GM18499 (cell line): ENCODE results near the gene FMN2.
"Not testable (repeated sequence)": the region's sequence is repeated elsewhere in the genome, so short reads cannot be mapped to it uniquely, and the experiment has no call there.

Source experiments
- ATAC-seq: cut with Tn5 transposase; IDR thresholded peaks from one replicate; pipeline ENCODE4 v1.9.1; 2021; ENCODE audit warnings: moderate number of reproducible peaks; ENCODE audit not compliant: insufficient read depth, unreplicated experiment

Gene FMN2

DNA sequence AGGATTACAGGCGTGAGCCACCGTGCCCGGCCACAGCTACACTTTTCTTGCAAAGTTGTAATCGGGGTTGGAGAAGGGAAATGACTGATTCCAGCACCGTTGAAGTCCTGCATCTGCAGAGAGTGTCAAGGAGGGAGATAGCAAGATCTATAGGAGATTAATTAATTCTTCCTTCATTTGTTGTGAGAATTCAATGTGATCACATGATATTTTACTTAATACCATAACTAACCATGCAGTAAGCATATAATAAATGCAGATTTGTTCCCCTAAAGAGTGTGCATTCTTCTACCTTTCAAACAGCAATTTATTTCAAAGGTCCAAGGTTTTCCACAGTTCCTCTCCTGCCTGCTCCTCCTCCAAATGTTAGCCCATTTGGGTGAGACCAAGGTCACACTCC, 315.7 kb downstream of the FMN2 start:
- no peak for ATAC-seq

DNA sequence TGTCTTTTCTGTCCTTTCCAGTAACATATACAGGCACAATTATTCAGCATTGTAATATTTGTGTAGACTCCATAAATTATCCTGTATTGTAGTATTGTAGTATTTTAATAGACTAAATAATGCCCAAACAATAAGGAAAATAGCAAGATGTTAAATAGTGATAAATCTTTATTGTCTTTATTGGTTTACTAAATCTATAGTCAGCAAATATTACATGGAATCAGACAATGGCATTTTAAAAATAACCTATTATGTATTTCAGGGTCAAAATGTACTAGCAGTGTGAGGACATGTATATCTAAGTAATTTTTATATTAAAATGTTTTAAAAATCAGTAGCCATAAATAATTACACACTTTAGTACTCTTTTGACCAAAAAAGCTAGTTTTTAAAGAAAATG, 317.9 kb downstream of the FMN2 start:
- ATAC-seq: no peak

DNA sequence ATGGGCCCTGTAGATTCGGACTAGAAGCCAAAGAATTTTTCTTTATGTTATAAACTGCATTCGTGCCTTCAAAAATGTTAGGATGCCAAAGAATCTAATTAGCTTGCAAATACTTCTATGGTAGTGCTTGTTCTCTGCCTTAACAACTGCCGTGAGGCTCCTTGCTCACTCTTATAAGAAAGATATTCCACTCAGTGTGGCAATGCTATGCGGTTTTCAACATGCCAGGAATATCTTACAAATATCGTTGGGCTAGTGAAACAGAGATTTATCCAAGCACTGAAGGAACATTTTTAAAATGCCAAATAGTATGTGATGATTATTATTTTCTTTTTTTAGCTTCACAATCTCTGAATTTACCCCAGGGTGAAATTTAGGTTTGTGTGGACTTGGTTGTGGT, 322.0 kb downstream of the FMN2 start:
- no peak for ATAC-seq

DNA sequence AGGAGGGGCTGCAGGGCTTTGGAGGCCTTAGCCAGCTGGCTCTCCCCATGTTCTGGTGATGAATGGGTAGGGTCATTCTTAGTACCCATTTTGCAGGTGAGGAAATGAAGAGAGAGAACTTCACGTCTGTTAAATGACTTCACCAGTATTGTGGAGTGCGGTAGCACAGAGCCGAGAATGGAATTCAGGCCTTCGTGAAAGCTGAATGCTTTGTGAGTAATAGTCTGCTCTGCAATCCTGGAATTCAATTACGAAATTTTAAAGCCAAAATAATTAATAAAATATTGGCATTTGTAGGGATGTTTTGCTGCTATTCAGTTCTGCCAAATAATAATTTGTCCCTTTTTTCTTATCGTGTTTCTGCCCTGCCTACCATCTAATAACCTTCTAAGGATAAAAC, 322.6 kb downstream of the FMN2 start:
- ATAC-seq: no peak

DNA sequence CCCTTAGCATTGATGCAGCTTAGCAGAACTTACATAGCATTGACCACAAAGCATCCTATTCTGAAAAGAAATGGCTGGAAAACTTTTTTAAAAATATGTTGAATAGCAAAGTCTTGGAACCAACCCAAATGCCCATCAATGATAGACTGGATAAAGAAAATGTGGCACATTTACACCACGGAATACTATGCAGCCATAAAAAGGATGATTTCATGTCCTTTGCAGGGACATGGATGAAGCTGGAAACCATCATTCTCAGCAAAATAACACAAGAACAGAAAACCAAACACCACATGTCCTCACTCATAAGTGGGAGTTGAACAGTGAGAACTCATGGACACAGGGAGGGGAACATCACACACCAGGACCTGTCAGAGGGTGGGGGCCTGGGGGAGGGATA, 323.3 kb downstream of the FMN2 start:
- ATAC-seq: not testable (repeated sequence)

DNA sequence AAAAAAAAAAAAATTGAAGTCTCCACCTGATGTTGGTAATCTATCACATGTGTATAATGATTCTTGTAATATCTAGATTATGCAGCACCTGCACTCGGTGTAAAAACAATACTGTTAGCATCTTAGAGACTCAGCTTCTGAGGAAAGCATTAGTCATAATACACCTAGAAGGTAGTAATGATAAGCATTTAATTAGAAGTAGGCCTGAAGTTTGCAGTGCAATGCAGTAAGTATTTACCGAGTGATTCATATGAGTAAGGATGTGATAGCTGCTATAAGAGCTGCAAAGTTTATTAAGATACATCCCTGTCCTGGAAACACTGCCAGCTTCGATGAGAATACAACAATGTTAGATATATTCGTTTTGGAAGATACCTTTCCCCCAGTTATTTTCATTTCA, 323.8 kb downstream of the FMN2 start:
- no peak for ATAC-seq

DNA sequence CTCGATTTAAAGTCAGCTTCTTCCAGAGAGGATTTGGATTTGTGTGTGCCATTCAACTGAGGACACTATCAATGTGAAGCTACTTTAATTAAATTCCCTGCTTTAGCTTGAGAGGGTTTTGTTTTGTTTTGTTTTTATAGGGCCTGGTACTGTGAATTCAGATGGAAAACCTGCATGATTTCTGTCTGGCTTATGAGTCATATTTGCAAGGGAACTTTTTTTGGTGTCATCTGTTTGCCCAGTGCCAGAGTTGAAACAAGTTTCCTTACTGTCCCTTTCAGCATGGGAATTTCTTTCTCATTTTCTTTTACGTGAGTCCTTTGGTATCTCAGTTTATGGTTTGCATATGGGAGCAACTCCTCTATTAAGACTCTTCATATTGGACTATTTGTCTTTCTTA, 325.6 kb downstream of the FMN2 start:
- no peak for ATAC-seq

DNA sequence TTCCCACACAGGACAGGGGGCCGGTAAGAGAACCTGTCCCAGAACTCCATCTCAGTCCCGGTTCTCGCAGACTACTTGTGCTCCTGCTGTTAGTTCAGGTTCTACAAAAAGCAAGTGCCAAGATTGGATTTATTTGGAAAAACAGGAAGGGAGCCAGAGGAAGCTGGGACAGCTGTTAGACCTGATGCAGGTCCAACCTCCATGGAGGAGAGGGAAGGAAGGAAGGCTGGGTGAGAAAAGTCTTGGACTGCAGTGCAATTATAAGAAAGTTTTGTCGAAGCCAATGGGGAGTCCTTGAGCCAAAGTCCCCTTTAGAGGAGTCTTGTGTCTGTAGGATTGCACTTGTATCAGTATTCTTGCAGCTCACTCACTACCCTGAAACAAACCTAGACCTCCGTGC, 329.1 kb downstream of the FMN2 start:
- no peak for ATAC-seq

DNA sequence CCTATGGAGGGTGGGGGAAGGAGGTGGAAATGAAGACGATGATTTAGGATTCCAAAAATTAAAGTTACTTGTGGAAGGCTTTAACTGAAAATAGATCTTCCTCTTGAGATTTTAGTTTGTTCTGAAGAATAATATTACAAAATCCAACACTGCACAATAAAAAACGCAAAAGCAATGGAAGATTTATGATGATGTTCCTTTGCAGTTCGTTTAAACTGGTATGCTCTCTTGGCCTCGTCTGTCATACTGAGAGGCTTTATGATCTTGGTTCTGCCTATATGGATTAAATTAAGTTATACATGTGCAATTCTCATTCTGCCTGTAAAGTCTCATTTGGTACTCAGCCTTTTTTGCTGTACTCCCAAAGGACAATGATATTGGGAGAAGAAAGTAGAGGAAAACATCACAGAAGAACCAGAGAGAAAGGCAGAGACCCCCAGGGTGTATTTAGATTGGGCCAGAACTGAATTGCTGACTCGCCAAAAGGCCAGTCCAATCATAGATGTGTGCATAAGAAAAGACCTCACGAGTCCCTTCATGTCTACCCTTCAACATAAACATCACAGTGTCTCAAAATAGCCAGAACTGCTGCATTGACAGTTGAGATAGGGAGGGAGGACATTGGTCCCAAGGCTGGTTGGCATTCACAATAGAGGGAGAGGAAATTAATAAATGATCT, 331.7 kb downstream of the FMN2 start:
- ATAC-seq: no peak

DNA sequence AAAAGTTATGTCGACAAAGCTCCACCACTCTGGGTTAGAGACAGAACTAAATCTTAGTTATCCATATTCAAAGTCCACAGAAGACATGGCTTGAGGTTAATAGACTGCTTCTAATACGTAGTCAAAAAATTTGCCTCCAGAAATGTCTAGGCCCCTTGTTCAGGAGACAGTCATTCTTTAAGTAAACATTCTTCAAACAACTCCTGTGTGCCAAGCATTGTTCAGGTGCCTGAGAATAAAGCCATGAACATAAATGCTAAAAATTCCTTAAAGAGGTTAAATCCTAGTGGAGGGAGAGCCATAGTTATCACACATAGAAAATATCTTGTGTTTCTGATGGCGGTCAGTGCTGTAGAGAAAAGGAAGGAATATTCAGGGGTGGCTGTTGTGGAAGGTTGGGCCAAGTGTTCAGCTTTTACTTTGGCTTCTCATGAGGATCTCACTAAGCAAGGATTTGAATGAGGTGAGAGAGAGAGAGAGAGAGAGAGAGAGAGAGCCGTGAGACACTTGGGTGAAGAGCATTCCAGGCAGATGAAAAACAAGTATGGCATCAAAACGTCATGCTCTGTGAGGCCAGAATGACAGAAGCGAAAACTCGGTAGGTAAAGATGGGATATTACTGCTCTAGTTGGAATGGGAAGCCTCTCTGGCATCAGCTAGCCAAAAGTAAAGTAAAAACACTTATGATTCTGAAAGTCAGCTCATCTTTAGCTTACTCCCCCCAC, 333.2 kb downstream of the FMN2 start:
- ATAC-seq: no peak

DNA sequence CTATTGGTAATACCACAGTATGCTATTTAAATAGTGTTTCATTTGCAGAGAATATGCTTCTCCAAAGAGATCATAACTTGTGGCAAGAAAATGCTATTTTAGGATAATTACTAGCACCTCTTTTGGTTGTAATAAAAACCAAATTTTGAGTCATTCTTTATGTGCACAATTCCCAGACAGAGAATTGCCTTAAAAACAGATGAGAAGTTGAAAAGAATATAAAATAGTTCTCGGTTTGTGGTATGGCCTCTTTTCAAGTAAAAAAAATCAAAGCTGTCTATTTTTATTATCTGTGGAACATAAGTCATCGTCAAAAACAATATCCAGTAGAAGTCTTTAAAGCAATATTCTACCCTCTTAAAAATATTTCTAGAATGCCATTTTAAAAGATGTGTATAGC, 334.4 kb downstream of the FMN2 start:
- no peak for ATAC-seq

DNA sequence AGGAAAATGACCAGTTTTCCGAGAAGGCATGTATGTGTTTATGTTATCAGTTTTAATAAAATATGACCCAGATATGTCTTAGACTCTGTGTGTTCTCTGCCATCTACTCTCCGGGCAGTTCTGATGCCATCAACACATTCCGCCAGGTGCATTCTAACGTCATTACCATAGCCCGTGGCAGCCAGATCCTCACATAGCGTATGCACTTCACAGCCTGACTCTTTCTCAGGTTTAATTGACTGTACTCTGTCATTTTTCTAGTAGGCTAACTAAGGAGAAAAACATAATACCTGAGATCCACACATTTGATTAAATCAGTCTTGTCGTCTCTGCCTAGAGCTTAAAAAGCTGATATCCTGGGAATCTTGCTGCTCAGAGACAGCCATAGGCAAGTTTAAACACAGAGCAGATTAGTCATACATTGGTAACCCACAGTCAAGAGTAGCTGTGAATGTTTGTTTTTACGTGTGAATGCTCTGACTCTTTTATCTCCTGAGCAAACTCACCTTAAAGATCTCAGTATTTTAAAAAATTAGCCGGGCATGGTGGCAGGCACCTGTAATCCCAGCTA, 344.4 kb downstream of the FMN2 start:
- no peak for ATAC-seq

DNA sequence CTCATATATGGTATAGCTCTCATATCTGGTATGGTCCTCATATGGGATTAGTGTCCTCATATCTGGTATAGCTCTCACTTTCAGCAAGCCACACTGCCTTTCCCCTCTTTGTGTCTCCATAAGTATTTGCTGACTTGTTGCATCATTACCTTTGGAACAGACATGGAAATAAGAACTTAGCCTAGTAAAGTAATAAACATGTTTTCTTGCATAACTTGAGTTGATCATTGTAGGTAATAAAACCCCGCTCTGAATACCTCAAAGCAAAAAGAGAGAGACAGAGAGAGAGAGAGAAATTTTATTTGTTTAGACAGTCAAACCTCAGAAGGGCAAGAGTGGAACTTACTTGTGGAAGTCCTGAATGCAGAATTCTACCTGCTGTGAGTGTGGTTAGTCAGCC, 350.0 kb downstream of the FMN2 start:
- ATAC-seq: no peak

DNA sequence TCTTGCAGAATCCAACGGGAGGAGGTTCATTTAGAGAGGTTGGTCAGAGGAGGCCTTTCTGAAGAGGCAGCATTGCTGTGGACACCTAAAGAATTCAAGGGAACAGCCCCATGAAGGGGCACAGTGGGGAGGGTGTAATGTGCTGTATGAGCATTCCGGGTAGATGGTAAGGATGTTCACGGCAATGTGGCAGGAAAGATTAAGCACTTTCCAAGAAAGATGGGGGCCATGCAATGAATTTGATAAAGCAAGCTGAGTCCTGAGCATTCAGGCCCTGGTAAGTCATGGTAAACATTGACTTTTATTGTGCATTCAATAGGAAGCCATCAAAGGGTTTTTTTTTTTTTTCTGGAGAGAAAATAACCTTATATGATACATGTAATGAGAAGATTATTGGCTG, 353.7 kb downstream of the FMN2 start:
- no peak for ATAC-seq

DNA sequence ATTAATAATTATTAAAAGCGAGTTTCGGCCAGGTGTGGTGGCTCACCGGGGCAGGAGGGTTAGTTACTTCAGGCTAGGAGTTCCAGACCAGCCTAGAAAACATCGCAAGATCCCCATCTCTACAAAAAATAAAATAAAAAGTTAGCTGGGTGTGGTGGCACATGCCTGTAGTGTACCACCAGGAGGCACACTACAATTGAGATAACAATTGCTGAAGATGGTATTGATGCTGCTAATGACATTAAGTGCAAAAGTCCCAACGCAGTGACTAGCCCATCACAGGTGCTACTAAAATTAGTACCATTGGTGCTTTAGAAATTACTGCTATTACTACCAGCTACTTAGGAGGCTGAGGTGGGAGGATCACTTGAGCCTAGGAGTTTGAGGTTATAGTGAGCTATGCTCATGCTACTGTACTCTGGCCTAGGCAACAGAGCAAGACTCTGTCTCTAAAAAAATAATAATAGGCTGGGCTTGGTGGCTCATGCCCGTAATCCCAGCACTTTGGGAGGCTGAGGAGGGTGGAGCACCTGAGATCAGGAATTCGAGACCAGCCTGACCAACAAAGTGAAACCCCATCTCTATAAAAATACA, 363.6 kb downstream of the FMN2 start:
- no peak for ATAC-seq

DNA sequence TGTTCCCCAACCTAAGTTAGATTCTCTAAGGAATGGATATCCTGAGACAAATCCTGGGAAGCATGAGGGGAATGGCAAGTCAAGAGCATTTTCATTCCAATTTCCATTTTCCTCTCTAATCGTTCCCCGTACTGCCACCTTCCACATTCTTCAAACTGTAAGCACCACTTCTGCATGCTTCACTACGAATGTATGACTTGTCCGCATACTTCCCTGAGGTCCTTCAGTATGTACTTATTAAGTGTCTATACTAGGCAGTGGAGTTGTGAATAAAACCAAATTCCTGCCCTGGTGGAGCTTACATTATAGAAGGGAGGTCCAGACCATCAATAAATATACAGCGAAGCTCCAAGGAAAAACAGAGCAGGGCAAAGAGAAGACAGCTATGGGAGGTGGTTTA, 365.5 kb downstream of the FMN2 start:
- ATAC-seq: no peak

DNA sequence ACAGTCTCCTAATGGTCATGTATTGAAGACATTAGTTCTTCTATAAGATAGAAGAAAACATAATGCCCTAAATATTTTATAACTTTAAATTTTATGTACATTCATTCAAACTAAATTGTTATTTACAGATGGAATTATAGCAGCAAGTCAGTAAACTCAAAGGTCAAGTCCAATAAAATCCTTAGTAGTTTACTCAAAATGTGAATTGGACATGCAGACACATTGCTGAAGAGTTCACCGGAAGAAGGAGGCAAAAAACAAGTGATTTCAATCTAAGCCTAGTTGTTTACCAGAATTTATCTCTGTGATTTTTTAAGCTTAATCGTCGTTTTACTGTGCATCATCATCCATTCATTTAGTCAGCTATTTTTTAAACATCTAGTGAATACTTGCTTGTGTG, 370.6 kb downstream of the FMN2 start:
- no peak for ATAC-seq

DNA sequence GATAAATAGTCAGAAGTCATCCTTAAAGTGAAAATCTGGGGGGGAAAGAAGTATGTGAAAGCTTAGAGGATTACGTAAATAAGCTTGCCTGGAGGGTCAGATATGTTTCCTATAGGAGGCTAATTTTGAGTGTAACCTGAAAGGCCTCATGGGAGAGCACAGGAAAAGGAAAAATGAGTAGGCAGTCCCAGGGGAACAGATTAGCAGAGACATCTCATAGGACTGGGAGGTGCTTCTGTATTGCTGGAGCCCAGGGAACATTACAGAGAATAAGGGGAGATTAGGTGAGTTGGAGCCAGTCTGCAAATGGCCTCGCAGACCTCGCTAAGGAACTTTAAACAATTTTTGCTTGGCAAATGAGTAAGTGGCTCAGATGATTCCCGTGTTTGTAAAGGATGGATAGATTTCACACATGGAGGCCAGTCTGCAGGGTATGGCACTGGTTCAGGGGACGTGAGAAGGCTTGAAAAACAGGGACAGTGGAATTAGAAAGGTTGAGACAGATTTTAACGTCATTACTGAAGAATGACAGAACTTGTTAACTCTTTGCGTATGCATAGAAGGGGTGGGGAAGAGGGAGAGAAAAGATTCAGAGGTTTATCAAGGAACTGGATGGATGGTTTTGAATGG, 371.2 kb downstream of the FMN2 start:
- ATAC-seq: no peak

DNA sequence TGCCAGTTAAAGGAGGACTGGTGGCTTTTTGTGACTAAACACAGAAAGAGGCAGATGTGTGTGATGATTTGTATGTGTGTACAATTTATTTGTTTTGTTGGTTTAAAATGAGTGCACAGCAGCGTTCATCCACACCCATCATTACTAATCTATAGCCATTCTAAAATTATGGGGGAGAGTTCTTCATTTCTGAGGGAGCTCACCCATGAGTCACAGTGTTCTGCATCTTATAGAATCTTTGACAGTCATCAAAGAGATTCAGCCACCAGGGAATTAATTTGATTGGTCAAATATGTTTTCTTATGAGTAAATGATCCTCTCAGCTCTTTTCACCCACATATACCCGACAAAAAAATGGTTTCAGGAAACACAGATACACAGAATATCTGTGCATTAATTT, 372.4 kb downstream of the FMN2 start:
- ATAC-seq: no peak

DNA sequence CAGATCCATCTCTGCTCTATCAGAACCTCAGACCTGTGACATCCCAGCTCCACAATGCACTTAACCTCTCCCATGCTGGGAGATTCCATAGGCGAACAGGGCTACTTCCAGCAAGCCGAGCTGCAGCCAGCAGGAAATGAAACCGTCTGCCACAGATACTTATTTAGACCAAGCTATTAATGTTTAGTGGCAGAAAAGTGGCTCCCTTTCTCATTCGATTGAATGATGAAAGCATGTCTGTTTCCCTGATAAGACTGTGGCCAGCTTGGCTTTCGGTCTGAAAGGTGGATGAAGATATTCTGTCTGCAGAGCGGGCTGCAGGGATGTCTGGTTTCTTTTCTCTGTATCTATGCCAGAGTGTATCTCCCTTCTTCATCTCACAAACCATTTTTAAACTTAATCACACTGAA, 373.9 kb downstream of the FMN2 start:
- no peak for ATAC-seq

DNA sequence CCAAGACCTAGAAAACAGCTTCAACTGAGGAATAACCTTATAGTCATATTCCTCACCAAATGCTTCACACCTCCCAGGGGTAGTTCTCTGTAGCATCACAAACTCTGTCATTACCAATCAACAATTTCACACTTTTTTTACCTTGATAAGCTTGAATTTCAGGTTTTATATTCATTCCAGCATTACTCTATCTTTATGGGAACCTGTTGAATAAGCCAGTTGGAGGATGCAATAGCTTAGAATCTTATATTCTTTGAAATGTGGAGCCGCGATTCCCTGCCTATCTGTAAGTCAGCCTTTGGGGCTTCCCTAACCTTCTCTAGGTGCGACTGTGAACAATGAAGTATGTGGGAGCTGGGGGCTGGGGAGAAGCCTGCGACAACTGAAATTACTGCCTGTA, 374.8 kb downstream of the FMN2 start:
- no peak for ATAC-seq
